ENCODE results near the gene C1RL. TPM values are rescaled to one million over a fixed set of nuclear protein-coding genes. Genes with fewer than 3 reads are reported as not detected.

The C1RL gene, protein sequence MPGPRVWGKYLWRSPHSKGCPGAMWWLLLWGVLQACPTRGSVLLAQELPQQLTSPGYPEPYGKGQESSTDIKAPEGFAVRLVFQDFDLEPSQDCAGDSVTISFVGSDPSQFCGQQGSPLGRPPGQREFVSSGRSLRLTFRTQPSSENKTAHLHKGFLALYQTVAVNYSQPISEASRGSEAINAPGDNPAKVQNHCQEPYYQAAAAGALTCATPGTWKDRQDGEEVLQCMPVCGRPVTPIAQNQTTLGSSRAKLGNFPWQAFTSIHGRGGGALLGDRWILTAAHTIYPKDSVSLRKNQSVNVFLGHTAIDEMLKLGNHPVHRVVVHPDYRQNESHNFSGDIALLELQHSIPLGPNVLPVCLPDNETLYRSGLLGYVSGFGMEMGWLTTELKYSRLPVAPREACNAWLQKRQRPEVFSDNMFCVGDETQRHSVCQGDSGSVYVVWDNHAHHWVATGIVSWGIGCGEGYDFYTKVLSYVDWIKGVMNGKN
- total RNA-seq, result 10 to 100 TPM; 31.2 to 31.4 TPM

DNA sequence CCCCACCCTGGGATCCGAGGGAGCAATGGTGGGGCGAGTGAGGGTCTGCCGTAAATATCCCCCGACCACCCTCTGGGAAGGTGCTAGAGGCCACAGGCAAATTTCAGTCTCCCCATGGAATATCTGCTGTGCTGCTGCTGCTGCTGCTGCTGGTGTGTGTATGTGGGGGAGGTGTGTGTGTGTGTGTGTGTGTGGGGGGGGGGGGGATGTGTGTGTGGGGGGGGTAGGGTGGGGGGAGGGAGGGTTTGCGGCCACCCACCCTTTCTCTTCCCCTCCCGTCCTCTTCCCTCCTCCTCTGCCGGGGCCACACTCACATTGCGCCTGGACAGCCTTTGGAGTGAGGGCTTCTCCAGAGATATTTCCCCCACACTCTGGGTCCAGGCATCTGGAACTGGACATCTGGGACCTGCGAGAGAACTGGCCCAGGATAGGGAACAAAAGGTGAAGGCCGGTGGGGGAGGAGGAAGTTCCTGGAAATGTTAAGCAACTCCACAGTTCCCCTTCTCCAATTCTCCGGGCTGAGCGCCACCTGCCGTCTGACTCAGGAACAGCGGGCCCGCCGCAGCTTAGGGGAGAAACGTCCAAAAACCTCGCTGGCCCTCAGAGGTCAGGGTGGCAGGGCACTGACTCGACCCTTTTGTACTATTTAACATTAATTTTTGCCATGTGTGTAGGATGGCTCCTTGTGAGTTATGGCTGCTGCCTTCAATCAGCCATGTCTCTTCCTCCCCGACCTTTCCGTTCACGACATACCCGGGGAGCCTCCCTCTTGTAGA lies at the start of gene C1RL:
Gene C1RL (minus strand): TSS at position 419 of the 776 bp plus-strand sequence. CDS start 34 bp downstream, at position 385.
- peak within 1 kb of the TSS; percentile 96 for H3K27ac Mint-ChIP-seq
- peak within 1 kb of the TSS; percentile 96 for H3K4me3 Mint-ChIP-seq
- ChIA-PET POLR2A (interaction anchor here (0.6 to 2.7 kb wide), 3 partner anchors 147 to 918 kb away, joined by 4 to 28 read pairs (median 4); partner anchors contain the start of genes C12orf57 and RNU7-1), CTCF (interaction anchor here (0.6 to 4.3 kb wide), 32 partner anchors 9 to 385 kb away, joined by 3 to 18 read pairs (median 4); partner anchors contain the start of genes C12orf57, COPS7A, RNU7-1 and SPSB2)
- H3K9me3 Mint-ChIP-seq, result peaks cover 16% of the 10 kb centered on the region
- peak; percentile 76 for DNase-seq
- peaks cover 68% of the 10 kb centered on the region for H3K4me1 Mint-ChIP-seq
- no peaks in the 10 kb centered on the region for H3K27me3 Mint-ChIP-seq
- peaks cover 43% of the 10 kb centered on the region for H3K36me3 Mint-ChIP-seq (ENCODE audit: low read depth)

DNA sequence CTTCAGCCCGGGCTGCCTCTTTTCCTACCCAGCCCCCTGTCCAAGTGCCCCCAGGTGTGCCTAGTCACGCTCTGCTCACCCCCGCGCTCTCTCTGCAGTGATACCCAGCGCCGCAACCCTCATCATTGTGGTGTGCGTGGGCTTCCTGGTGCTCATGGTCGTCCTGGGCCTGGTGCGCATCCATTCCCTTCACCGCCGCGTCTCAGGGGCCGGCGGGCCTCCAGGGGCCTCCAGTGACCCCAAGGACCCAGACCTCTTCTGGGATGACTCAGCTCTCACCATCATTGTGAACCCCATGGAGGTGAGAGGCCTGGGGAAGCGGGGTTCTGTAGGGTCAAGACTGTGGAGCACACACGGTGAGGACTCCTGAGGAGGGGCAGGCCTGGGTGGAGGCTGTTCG lies 48.4 kb upstream of the C1RL start:
- DNase-seq, result no peak
- H3K4me3 Mint-ChIP-seq, result no peak overlapping the region
- CTCF ChIA-PET, result interaction anchor here (1.3 kb wide), 1 partner anchor 13 kb away, joined by 5 read pairs; no protein-coding TSS in a partner anchor
- H3K4me1 Mint-ChIP-seq, result no peaks in the 10 kb centered on the region
- H3K27ac Mint-ChIP-seq, result no peak overlapping the region
- peaks cover 8% of the 10 kb centered on the region for H3K36me3 Mint-ChIP-seq (ENCODE audit: low read depth)
- POLR2A ChIA-PET, result no interaction called here
- H3K9me3 Mint-ChIP-seq, result no peaks in the 10 kb centered on the region
- H3K27me3 Mint-ChIP-seq, result no peaks in the 10 kb centered on the region

DNA sequence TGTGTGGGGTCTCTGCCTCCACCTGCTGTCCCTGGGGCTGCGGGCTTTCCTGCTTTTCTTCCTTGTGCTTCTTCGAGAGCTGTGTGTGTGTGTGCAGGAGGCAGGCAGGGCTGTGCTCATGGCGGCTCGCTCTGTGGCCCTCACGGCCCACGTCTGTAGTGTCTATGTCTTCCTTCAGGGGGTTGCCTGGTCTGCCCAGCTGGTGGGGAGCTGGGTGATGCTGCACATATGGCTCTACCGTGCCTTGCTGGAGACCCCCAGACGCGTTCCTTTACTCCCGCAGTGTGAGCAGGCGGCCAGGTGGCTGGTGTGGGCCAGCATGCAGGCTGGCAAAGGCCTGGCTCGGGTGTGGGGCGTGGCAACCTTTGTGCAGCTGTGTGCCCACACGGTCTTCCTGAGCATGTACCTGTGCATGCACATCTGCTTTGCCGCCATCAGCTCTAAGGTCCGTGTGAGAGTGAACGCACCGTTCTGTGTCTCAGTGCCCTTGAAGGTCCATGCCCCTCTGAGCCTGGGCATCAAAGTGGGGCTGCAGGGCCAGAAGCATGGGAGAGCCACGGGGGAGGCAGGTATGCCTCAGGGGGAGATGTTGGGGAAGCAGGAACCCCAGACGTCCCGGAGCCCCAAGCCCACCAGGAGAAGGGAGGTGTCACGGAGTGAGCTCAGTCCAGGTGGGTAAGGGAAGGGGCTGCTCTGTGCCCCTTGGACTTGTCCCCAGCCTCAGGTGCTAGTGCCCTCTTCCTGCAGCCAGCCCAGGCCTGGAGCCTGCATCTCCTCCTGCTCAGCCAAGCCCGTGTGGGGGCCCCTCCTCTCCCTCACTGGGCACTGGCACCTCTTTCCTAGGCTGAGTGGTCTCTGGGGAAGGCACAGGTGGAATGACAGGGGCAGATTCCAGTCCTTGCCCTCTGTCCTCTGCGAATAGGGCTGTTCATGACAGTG lies 47.5 kb upstream of the C1RL start:
- Mint-ChIP-seq H3K4me3 (no peak overlapping the region), H3K27ac (no peak overlapping the region), H3K4me1 (no peaks in the 10 kb centered on the region), H3K27me3 (no peaks in the 10 kb centered on the region), H3K36me3 (ENCODE audit: low read depth) (peaks cover 8% of the 10 kb centered on the region), H3K9me3 (no peaks in the 10 kb centered on the region)
- ChIA-PET CTCF (interaction anchor here (1.3 kb wide), 1 partner anchor 16 kb away, joined by 3 read pairs; no protein-coding TSS in a partner anchor), POLR2A (no interaction called here)
- no peak for DNase-seq

DNA sequence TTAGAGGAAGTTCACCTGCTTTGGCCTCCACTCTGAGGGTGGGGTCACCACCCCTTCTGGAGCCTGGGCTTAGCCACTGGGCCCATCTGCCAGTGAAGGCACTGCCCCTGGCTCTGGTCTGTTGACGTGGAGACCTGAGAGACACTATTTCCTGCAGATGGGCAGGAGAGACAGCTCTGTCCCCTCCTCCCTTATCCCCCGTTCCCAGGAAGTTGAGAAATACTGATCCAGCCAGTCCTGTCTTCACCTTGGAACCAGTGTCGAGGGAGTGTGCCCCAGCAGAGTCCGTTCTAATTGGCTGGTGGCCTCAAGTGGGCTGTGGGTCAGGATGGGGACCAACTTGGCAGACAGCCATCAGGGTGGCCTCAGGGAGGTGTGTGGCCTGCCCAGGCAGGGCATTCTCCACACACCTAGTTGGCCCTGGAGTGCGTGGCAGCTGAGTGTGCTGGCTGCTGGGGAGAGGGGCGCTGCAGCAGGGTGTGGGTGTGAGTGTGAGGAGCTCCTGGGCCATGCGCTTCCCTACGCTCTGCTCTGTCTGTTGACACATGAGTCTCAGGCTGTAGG lies 46.5 kb upstream of the C1RL start:
- CTCF ChIA-PET, result interaction anchor here (1.2 to 1.3 kb wide), 2 partner anchors 15 to 26 kb away, joined by 3 to 4 read pairs; no protein-coding TSS in a partner anchor
- peaks cover 11% of the 10 kb centered on the region for H3K36me3 Mint-ChIP-seq (ENCODE audit: low read depth)
- POLR2A ChIA-PET, result no interaction called here
- H3K9me3 Mint-ChIP-seq, result no peaks in the 10 kb centered on the region
- no peaks in the 10 kb centered on the region for H3K4me1 Mint-ChIP-seq
- DNase-seq, result no peak
- H3K27ac Mint-ChIP-seq, result no peak overlapping the region
- no peak overlapping the region for H3K4me3 Mint-ChIP-seq
- no peaks in the 10 kb centered on the region for H3K27me3 Mint-ChIP-seq

DNA sequence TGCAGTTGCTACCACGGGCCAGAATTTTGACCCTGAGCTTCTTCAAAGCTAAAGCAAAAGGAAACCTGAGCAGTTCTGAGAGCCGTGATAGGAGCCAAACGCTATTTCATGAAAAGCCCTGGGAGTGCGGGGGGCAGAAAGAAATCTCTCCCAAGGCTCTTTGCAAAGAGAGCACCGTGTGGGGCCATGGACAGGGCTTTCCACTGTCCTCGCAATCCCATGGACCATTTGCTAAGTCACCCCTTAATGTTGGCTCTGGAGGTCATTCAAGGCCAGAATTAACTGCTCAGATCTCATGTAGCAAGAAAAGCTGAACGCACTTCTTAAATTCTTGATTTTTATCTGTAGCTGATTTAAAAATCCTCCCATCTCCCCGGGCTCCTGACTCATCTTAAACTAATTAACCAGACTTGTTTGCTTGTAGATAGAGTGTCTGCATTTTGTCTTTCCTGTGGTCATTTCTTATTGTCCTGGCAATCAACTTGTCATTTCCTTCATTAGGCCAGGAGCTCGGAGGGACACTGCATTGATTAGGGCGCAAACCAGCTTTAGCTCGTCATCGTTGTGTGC lies 46.0 kb upstream of the C1RL start:
- ChIA-PET CTCF (interaction anchor here (1.2 to 1.3 kb wide), 2 partner anchors 14 to 27 kb away, joined by 3 to 4 read pairs; no protein-coding TSS in a partner anchor), POLR2A (no interaction called here)
- peaks cover 14% of the 10 kb centered on the region for H3K36me3 Mint-ChIP-seq (ENCODE audit: low read depth)
- H3K27ac Mint-ChIP-seq, result no peak overlapping the region
- no peaks in the 10 kb centered on the region for H3K9me3 Mint-ChIP-seq
- H3K27me3 Mint-ChIP-seq, result no peaks in the 10 kb centered on the region
- DNase-seq, result no peak
- no peaks in the 10 kb centered on the region for H3K4me1 Mint-ChIP-seq
- no peak overlapping the region for H3K4me3 Mint-ChIP-seq

DNA sequence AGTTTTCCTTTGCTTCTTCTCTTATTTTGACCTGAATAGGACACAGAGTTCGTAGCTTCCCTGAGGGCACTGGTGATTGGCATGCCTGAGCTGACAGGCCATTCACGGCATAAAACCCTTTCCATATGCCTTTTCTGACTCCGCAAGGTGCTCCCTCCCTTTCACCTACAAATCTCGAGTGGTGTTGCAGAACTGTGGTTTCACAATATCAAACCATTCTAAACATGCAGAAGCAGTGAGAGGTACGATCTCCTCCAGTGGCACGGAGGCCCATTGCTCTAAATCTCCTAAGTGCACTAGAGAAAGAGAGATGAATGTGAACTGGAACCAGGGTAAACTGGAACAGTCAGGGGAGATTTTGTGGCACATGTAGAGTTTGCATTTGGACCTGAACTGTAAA lies 45.0 kb upstream of the C1RL start:
- no peak for DNase-seq
- ChIA-PET POLR2A (no interaction called here), CTCF (interaction anchor here (1.2 kb wide), 1 partner anchor 28 kb away, joined by 4 read pairs; no protein-coding TSS in a partner anchor)
- Mint-ChIP-seq H3K4me3 (no peak overlapping the region), H3K27me3 (no peaks in the 10 kb centered on the region), H3K9me3 (no peaks in the 10 kb centered on the region), H3K36me3 (ENCODE audit: low read depth) (peaks cover 20% of the 10 kb centered on the region), H3K4me1 (no peaks in the 10 kb centered on the region), H3K27ac (no peak overlapping the region)

DNA sequence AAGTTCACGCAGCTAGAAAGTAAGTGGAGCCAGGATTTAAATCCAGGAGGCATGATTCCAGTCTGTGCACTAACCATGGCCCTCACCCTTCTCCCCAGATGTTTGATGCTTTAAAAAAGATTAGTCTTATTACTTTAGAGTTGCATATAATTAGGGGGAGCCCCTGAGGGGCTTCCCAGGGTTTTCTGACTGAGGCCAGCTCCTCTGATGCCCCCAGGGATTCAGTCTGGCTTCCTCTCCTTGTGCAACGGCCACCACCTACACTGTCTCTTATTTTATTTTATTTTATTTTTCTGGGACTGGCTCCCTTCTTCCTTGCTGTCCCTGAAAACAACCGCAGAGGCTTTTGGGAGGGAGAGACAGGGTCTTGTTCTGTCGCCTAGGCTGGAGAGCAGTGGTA lies 43.8 kb upstream of the C1RL start:
- no peaks in the 10 kb centered on the region for H3K27me3 Mint-ChIP-seq

DNA sequence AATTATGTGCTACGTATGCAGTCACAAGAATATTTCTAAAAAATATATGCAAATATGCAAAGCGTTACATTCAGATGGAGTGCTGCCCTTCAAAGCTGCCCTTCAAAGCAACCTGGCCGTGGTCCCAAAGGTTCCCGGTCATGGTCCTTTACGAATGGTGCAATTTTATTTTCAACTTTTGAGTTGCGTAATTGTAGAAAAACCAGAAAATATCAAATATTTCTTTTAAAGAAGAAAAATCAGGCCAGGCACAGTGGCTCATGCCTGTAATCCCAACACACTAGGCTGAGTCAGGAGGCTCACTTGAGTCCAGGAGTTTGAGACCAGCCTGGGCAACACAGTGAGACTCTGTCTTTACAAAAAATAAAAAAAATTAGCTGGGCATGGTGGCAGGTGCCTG lies 42.5 kb upstream of the C1RL start:
- no peak overlapping the region for H3K4me3 Mint-ChIP-seq
- no peaks in the 10 kb centered on the region for H3K9me3 Mint-ChIP-seq
- no peak for DNase-seq
- ChIA-PET CTCF (no interaction called here), POLR2A (no interaction called here)
- peaks cover 31% of the 10 kb centered on the region for H3K36me3 Mint-ChIP-seq (ENCODE audit: low read depth)
- H3K27ac Mint-ChIP-seq, result no peak overlapping the region
- H3K4me1 Mint-ChIP-seq, result peaks cover 5% of the 10 kb centered on the region
- no peaks in the 10 kb centered on the region for H3K27me3 Mint-ChIP-seq

More for the DNA sequence above, 43.8 kb upstream of the C1RL start:
- DNase-seq, result no peak
- H3K9me3 Mint-ChIP-seq, result no peaks in the 10 kb centered on the region
- no peak overlapping the region for H3K27ac Mint-ChIP-seq
- H3K36me3 Mint-ChIP-seq (ENCODE audit: low read depth), result peaks cover 26% of the 10 kb centered on the region
- H3K4me3 Mint-ChIP-seq, result no peak overlapping the region
- ChIA-PET POLR2A (no interaction called here), CTCF (no interaction called here)
- H3K4me1 Mint-ChIP-seq, result peaks cover 5% of the 10 kb centered on the region

DNA sequence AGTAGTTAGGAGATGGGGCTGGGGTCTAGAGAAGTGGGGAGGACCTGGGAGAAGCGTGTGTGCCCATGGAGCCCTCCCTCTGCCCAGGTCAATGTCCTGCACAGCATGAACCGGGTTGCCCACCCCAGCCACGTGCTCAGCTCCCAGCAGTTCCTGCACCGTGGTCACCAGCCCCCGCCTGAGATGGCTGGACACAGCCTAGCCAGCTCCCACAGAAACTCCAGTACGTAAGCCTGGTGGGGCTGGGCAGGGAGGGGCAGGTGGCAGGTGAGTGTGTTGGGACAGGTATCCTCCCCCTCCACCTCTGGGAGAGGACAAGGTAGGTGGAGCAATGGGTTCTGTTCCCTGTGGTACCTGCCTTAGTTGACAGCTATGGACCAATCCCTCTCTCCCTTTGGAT lies 41.8 kb upstream of the C1RL start:
- DNase-seq, result no peak
- ChIA-PET POLR2A (no interaction called here), CTCF (no interaction called here)
- H3K4me1 Mint-ChIP-seq, result peaks cover 5% of the 10 kb centered on the region
- no peaks in the 10 kb centered on the region for H3K27me3 Mint-ChIP-seq
- H3K36me3 Mint-ChIP-seq (ENCODE audit: low read depth), result peaks cover 36% of the 10 kb centered on the region
- H3K9me3 Mint-ChIP-seq, result no peaks in the 10 kb centered on the region
- H3K27ac Mint-ChIP-seq, result no peak overlapping the region
- no peak overlapping the region for H3K4me3 Mint-ChIP-seq

DNA sequence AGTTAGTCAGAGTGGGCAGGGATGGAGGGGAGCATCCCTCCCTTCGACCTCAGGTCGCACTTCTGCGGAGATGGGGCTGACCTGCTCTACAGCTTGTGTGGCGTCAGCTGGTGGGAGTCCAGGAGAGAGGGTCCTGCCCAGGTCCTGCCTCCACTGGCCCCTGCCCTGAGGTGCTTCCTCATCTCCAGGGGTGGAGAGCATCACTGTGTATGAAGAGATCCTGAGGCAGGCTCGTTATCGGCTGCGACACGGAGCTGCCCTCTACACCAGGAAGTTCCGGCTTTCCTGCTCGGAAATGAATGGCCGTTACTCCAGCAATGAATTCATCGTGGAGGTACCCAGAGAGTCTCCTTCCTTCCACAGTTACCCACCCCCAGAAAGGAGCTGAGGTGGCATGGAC lies 41.3 kb upstream of the C1RL start:
- CTCF ChIA-PET, result no interaction called here
- no peaks in the 10 kb centered on the region for H3K9me3 Mint-ChIP-seq
- H3K4me3 Mint-ChIP-seq, result no peak overlapping the region
- POLR2A ChIA-PET, result no interaction called here
- H3K27ac Mint-ChIP-seq, result no peak overlapping the region
- H3K27me3 Mint-ChIP-seq, result no peaks in the 10 kb centered on the region
- H3K36me3 Mint-ChIP-seq (ENCODE audit: low read depth), result peaks cover 39% of the 10 kb centered on the region
- H3K4me1 Mint-ChIP-seq, result peaks cover 5% of the 10 kb centered on the region
- no peak for DNase-seq

DNA sequence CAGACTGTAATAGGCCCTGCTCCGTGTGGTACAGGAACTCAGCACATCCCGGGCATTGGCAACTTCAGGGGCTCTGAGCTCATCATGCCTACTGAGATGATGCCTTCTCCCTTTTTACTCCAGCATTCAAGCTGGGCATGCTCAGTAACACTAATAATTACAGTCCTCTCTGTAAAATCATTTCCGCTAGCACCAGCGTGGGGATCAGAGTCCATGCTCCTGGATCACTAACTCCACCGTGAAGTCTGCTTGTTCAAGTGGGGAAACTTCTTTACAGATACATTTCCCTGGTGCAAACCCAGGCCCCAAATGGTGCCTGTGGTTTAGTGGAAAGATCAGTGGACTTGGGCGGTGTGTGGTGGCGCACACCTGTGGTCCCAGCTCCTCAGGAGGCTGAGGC lies 37.9 kb upstream of the C1RL start:
- Mint-ChIP-seq H3K36me3 (ENCODE audit: low read depth) (peaks cover 46% of the 10 kb centered on the region), H3K27ac (no peak overlapping the region), H3K4me1 (peaks cover 6% of the 10 kb centered on the region), H3K27me3 (no peaks in the 10 kb centered on the region), H3K9me3 (no peaks in the 10 kb centered on the region), H3K4me3 (no peak overlapping the region)
- ChIA-PET POLR2A (no interaction called here), CTCF (interaction anchor here (2.3 kb wide), 1 partner anchor 18 kb away, joined by 6 read pairs; no protein-coding TSS in a partner anchor)
- no peak for DNase-seq

DNA sequence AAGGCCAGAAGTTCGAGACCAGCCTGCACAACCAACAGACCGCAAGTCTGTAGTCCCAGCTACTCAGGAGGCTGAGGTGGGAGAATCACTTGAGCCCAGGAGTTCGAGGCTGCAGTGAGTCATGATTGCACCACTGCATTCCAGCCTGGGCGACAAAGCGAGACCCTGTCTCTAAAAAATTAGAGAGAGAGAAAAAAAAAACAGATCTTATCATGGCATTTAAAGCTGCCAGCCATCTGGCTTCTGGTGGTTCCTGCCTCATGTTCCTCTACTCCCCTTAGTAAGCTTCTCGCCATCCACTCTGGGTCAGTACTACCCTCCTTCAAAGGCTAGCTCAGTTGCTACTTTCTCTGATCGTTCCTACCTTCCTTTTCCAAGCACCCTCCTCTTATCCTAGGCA lies 37.2 kb upstream of the C1RL start:
- Mint-ChIP-seq H3K4me1 (peaks cover 9% of the 10 kb centered on the region), H3K27me3 (no peaks in the 10 kb centered on the region), H3K9me3 (no peaks in the 10 kb centered on the region), H3K27ac (no peak overlapping the region), H3K36me3 (ENCODE audit: low read depth) (peaks cover 52% of the 10 kb centered on the region), H3K4me3 (no peak overlapping the region)
- POLR2A ChIA-PET, result no interaction called here
- CTCF ChIA-PET, result interaction anchor here (2.3 kb wide), 1 partner anchor 18 kb away, joined by 6 read pairs; no protein-coding TSS in a partner anchor
- DNase-seq, result no peak
